Activated CD4-positive, CD25-positive, alpha-beta regulatory T cell treated with anti-CD3 and anti-CD28 coated beads, Interleukin-2, amount 50 U/mL, for 72 hours (primary cell): ENCODE data around the gene ADGRG2.

ENCODE experiments used
- DNase-seq: peaks from one replicate; pipeline ENCODE4 v3.0.0; 2021

The ADGRG2 gene, protein sequence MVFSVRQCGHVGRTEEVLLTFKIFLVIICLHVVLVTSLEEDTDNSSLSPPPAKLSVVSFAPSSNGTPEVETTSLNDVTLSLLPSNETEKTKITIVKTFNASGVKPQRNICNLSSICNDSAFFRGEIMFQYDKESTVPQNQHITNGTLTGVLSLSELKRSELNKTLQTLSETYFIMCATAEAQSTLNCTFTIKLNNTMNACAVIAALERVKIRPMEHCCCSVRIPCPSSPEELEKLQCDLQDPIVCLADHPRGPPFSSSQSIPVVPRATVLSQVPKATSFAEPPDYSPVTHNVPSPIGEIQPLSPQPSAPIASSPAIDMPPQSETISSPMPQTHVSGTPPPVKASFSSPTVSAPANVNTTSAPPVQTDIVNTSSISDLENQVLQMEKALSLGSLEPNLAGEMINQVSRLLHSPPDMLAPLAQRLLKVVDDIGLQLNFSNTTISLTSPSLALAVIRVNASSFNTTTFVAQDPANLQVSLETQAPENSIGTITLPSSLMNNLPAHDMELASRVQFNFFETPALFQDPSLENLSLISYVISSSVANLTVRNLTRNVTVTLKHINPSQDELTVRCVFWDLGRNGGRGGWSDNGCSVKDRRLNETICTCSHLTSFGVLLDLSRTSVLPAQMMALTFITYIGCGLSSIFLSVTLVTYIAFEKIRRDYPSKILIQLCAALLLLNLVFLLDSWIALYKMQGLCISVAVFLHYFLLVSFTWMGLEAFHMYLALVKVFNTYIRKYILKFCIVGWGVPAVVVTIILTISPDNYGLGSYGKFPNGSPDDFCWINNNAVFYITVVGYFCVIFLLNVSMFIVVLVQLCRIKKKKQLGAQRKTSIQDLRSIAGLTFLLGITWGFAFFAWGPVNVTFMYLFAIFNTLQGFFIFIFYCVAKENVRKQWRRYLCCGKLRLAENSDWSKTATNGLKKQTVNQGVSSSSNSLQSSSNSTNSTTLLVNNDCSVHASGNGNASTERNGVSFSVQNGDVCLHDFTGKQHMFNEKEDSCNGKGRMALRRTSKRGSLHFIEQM

DNA sequence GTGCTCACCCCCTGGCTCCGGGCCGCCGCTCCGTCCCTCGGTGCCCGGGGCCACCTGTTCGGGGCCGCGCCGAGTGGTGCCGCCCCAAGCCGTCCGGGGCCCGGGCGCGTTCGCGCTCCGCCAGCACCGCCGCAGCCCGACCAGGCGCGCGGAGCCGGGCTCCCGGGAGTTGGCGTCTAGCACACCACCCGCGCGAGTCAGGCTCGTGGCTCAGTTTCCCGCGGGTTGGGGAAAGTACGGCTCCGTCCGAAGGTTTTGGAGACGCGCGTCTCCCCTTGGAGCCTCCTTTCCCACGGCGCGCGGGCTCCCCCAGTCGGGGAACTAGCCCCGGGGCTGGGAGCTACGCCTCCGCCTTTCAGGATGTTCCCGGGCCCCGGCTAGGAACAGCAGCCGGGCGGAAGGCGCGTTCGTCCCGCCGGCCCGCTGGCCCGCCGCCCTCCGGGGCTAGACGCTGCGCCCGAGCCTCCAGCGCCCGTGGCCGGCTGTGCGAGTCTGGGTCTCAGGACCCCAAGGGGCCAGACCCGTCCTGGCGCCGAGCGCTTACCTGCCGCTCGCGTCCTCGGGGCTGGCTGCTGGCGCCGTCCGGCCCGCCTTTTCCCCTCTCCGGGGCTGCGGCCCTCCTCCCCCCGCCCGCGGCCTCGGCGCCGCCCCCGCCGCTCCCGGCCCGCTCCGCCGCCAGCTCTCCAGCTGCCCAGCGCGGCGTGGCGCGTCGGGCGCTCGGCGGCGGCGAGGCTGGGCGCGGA is at the start of gene ADGRG2:
ADGRG2 (minus strand) TSS at position 571 of the 743 bp plus-strand sequence. CDS start 53,634 bp downstream, outside the sequence.
- no peak for DNase-seq

DNA sequence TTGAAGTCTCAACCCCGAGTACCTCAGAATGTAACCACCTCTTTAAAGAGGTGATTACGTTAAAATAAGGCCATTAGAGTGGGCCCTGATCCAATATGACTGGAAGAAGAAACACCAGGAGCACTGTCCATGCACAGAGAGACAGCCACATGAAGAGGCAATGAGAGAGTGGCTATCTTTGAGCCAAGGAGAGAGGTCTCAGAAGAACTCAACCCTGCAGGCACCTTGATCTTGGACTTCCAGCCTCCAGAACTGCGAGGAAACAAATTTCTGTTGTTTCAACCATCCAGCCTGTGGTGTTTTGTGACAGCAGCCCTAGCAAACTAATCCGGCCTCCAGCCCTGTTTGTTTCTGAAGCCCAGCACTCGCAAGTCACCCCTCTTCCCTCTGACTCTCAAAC is 46.3 kb upstream of the ADGRG2 start:
- DNase-seq: no peak

DNA sequence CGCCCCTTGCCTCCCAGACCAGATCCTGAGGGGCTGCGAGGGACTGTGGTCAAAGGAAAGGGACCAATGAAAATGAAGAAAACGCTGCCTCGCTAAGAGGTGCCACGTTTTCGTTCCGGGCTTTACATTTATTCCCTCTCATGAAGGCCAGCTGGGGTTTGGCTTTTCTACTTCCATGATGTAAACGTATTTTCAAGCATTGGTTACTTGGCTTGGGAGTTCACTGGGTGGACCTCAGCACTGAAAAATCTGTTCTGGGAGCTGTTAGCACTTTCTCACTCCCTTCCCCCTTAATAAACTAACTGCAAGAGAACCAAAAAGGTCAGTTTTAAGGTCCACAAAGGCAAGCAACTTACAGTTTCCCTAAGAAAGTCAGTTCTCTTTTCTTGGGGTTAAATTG is 40.6 kb upstream of the ADGRG2 start:
- DNase-seq: no peak

DNA sequence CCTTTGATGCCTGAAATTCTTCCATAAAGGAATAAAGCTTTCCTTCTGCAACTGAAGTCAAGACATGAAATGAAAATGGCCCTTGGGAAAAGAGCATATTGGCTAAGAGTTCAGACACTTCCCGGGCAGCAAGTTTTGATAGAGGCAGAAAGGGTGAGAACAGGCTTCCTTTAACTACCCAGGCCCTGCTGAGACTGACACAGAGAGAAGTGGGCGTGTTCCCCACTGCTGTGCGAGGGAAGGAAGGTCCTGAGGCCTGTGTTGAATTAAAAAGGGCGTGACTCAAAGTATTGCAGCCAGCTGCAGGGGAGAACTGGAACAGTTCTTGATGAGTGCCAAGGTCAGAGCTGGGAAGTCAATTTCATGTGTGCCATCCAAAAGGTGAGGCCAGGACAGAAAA is 33.9 kb upstream of the ADGRG2 start:
- DNase-seq: no peak

DNA sequence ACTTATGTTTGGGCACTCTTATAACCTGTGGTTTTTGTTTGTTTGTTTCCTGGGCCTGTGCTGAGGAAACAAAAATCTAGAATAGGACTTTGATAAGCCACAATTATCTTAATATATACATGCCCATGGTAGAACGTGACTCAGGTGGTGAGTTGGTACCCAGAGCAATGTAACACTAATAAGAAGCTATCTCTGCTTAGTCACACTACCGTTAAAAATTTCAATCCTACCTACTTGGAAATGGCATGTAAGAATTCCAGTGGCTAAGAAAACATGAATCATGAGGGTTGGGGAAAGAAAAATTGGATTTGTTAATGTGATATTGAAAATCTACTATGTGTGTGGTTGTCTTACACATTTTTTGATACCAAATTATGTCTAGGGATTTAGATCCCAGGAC is 30.5 kb upstream of the ADGRG2 start:
- no peak for DNase-seq

DNA sequence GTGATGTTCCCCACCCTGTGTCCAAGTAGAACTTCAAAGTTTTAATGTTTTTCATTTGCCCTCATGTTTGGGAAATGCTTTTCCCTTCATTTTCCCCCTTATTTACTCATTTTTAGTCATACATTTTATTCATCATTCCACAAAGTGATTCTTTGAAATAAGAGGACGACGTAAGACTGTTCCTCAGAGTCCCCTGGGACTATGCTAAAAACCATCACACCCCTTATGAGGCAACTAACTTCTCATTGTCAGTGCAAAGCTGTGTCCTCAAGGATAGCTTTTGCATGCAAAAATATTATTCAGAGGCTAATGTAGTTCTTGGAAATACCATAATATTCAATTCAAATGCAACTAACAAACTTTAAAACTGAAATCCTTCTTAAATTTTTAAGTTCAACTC is 14.8 kb upstream of the ADGRG2 start:
- no peak for DNase-seq

DNA sequence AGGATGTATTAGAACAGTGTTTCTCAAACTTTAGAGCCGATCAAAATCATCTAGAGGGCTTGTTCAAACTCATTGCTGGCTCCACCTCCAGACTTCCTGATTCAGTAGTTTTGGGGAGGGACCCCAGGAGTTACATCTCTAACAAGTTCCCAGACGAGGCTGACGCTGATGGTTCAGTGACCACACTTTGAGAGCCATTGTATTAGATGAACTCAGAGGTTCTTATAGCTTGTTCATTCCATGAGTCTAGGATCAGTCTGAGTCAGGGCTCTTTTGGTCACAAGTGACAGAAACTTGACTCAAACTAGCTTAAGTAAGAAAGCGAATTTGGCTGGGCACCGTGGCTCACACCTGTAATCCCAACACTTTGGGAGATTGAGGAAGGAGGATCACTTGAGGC is 11.5 kb upstream of the ADGRG2 start:
- no peak for DNase-seq

DNA sequence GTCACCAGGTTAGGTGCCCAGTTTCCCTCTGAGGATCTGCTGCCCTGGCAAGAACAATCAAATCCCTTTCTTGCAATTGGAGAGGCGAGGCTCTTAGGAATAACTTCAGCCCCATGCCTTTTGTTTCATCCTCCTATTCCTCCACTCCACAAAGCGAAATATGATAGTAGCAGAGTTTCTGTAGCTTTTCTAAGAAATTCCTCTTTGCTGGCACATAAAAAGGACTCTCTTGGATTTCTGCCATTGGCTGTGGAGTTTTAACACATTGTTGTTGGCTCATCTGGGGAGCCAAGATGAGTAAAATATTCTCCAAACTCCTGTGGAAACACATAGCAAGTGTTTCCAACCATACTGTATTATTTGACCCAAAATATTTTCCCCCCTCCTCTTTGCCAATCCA is 11.0 kb upstream of the ADGRG2 start:
- DNase-seq: no peak

DNA sequence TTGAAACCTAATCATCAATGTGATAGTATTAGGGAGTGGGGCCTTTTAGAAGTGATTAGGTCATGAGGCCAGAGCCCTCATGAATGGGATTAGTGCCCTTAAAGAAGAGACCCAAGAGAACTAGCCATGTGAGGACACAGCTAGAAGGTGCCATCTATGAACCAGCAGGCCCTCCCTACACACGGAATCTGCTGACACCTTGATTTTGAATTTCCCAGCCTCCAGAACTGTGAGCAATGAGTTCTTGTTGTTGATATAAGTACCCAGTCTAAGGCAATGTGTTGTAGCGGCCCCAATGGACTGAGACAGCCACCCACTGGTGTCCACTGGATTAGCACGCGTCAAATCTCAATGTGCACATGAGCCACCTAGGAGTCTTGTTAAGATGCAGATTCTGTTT is 8.4 kb upstream of the ADGRG2 start:
- DNase-seq: no peak

DNA sequence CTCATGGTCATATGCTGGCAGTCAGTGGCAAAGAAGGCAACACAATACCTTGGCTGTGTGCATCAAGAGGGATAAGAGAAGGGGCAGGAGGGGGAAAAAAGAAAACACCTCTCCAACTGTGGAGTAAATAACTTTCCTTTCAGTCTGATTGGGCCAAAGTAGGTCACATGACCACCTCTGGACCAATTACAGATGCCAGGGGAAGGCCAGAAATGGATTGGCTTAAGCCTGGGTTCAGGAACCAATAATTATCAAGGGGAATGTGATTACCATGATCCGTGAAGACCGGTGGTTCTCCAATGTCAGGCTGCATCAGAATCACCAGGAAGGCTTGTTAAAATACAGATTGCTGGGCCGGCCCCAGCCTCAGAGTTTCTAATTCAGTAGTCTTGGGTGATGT is 7.4 kb upstream of the ADGRG2 start:
- DNase-seq: no peak

DNA sequence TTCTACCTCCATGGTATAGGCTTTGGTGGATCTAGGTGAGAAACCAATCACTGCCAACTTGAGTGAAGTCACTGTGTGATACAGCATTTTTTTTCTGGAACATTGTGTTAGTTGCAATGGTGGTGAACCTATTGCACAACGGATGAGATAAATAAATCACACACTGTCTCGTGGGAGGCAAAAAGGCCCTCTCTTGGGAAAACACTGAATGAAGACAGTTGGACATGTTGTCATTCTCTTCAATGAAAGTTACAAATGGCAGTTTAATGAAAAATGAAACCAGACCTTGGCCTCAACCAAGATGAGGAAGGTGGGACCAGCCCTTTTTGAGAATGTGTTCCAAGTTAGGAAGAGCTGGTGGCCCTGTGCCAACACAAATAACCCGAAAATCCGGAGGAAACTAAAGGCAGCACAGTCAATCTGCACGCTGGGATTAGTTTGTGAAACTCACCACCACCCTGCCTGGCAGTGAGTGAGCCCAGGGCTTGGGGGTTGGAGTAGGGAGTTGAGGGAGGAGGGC is 5.4 kb upstream of the ADGRG2 start:
- no peak for DNase-seq

DNA sequence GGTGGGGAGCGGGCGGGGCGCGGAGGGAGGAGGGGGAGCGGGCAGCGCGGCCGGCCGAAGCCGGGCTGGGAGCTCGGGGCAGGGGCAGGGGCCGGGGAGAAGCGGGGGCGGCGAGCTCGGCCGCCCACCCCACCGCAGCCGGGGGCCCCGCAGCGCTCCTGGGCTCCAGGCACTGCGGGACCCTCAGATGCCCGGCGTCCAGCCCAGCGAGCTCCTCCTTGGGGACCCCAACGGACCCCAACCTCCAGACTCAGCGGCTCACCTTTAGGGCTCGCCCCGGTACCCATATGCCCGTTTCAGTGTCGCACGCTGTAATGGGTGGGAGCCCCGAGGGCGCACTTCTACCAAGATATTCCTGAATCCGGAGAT is 357 bp upstream of the ADGRG2 start:
- no peak for DNase-seq

DNA sequence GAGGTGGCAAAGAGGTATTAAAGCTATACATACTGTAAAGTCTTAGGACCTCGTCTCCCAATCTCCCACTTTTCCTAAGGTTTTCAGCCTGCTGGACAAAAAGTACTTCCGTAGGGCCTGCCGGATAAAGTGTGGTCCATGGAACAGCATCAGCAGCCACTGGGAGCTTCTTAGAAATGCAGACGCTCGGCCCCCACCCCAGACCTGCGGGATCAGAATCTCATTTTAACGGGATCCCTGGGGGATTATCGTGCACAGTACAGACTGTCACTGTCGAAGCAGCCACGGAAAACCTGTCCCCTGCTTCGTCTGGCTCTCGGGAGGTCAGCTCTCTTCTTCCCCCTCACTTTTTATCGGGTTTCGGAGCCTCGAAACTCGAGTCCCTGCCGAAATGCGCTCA is 802 bp downstream of the ADGRG2 start:
- DNase-seq: no peak

DNA sequence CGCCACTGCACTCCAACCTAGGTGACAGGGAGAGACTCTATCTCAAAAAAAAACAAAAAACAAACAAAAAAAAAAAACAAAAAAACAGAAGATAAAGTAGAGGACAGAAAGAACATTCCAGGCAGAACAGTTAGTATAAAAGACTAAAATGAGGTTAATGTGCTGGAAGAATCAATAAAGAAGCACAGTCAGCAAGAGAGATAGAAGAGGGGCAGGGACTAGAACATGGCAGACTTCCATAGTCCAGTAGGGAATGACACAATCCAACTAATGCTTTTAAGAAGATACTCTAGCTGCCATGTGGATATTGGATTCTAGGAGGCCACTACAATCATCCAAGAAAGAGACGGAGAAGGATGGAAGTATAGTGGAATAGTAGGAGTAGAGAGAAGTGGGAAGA is 11.6 kb downstream of the ADGRG2 start:
- DNase-seq: no peak

DNA sequence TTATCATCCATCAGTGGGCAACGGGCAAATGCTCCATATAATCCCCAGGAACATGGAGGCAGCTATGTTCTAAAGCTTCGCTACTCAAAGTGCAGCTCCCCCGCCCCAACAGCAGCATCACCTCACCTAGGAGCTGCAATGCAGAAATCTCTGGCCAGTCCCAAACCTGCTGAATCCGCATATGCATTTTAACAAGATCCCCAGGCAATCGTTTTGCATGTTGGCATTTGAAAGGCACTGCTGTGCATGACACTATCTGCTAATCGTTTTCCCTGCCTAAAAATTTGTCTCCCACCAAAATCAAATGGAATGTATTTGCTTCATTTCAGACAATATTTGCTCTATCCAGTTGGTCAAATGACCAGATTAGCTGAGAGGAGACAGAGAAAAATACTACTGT is 15.2 kb downstream of the ADGRG2 start:
- DNase-seq: no peak

DNA sequence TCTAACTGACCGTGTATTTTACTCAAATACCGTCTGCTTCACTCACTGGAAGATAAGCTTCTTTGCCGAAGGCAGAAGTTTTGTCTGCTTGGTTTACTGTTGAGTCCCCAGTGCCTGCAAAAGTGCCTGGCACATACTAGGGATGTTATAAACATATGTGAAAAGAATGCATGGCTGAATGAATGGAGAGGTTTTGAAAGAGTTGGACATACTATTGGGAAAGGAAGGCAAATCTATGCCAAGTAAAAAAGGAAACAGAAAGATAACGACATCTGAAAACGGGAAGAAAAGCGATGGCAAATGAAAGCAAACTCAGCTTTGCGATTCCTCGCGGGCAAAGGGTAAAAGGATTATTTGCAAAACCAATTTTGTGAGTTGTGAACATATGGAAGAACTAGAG is 21.7 kb downstream of the ADGRG2 start:
- DNase-seq: no peak

DNA sequence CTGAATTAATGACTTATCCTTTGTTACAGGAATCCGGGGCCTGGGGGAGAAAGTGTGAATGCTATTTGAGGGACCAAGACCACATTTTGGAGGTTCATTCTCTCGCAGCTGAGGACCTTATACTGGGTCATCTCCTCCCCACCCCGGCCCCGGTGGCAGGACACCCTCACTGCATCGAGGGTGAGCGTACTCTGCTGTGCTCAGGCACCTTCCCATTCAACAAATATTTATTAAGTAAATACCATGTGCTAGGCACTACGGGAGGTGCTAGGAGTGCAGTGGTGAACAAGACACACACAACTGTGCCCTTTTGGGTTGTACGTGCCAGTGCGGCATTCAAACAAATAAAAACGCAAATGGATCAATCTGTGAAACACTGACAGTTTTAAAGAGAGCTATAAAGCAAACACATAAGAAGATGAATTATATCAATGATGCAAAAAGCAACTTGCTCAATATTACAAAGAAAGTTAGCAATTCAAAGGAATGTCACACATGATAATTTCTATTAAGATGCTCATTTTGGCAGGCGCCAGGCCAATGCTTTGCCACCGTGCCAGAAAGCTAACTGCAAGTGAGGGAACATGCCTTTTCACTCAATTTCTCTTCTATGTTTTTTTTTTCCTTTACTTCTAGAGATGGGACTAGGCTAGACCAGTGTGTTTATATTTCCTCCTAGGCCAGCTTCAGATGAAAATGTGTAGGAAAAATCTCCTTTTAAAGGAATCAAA is 24.6 kb downstream of the ADGRG2 start:
- no peak for DNase-seq

DNA sequence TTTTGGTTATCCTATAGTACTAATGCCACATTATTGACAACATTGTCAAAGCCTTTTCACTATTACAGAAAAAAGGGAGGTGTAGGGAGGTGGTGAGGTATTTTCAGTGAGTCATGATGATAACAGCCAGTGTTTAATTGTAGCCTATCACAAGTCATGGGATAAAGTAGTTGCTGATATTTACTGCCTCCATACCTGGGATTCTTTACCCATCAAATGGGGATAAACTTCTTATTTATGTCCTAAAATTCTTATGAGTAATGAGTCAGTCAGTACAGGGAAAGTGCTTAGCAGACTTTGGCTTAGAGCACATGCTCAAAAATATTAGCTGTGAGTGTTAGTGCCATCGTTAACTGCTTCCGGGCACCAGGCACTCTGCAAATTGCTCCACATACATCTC is 25.7 kb downstream of the ADGRG2 start:
- DNase-seq: no peak

DNA sequence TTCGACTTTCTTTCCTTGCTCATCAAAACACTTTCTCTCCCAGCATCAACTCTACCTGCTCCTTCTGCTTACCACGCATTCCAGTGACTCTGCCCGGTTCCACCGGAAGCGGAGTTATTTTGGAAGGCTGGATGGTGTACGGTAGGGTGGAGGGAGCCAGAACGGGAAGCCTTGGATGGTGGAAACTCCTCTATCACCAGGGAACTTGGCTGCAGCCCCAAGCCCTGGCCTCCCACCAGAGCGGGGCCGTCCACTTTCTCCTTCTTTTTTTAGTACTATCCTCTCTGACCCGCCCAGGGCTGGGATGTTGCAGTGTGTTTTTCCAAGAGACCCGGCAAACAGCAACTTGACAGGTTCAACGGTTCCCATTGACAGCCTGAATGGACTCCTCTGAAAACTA is 27.6 kb downstream of the ADGRG2 start:
- DNase-seq: no peak

DNA sequence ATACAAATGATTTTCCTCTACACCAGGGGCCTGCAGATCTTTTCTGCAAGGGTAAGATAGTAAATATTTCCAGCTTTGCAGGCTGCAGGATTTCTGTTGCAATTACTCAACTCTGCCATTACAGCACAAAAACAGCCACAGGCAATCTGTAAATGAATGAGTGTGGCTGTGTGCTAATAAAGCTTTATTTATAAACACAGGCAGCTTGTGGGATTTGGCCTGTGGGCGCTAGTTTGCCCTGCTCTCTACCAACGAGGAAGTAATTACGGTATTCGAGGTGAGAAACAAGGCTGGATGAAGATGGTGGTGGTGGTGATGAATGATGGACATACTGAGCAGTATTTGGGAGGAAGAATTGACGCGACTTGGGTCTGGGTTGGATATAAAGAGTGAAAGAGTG is 30.7 kb downstream of the ADGRG2 start:
- no peak for DNase-seq

DNA sequence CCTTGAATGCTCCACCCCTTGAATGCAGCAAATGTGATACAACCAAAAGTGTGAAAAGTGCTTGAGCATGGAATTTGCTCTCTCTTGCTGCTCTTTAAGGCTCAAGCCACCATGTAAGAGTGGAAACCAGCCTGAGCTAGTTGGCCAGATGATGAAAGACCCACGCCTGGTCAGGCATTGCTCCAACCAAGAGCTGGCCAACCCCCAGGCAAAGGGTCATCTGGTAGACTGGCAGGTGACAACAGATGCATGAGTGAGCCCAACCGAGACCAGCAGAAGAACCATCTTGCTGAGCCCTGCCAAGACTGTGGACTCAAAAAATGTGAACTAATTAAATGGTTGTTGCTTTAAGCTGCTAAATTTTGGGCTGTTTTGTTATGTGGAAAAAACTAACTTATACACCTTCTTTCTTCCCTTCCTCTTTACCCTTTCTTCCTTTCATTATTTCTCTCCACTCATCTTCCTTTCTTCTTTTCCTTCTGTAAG is 32.7 kb downstream of the ADGRG2 start:
- DNase-seq: no peak

DNA sequence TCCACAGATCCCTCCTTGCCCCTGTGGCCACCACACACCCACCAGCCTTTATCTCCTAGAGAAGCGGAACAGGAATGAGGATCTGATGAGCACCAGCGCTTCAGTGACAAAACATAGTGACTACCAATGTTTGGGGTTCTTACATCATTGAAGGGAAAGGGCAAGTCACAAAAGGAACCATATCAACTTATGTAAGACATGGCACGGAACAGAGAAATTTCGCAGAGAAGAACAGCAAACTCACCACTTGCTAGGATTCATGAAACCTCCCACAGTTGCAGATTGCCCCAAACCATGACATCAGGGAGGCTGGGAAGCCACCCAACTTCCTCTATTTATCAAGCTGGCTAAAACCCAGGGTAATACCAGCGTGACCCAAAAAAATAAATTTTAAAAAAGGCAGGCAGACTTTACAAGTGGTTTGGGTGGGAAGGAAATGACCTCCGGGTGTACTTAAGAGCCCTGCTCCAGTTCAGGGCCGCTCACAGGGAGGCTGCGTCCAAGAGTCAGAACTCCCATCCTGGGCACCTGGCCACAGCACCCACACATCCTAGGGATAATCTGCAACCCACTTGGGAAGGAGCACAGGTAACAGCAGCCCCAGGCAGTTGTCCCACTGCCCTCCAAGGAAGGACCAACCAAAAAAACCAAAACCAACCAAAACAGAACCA is 36.0 kb downstream of the ADGRG2 start:
- no peak for DNase-seq
